IMR-90 (cell line): ENCODE measurements around the gene TTLL11. TPM values are rescaled to one million over a fixed set of nuclear protein-coding genes. Genes with fewer than 3 reads are reported as not detected.

ENCODE experiments used
- ATAC-seq: fragments of 200-7000 bp; cut with Tn5 transposase; 2 replicates; pipeline ENCODE4 v1.9.1; 2020; ENCODE audit warnings: low read depth, mild to moderate bottlenecking, moderate library complexity
- BruUV-seq: library from RNA; stranded (reverse); fragments of 400-500 nt; replicated peaks from 2 replicates; lab custom pipeline; 2021; lab: Mats Ljungman, UMichigan
- CTCF ChIA-PET: fragments of 300-600 bp; formaldehyde crosslinking; extraction: SDS; loops from one replicate; lab custom pipeline; 2021; ENCODE audit warnings: antibody characterized with exemption; lab: Yijun Ruan, JAX
- POLR2A ChIA-PET: fragments of 300-600 bp; sonication (Branson Sonifier 250); formaldehyde crosslinking; loops from one replicate; lab custom pipeline; 2022; ENCODE audit warnings: antibody characterized with exemption; ENCODE audit not compliant: unreplicated experiment; lab: Charles Lee
- DNase-seq: peaks from one replicate; pipeline ENCODE4 v3.0.0; 2013
- H2AFZ ChIP-seq: replicated peaks from 2 replicates; pipeline ENCODE3; 2013; ENCODE audit warnings: low read length, mild to moderate bottlenecking; ENCODE audit not compliant: poor library complexity
- H2AK5ac ChIP-seq: 2 replicates; pipeline ENCODE4 v1.6.1; 2013; ENCODE audit warnings: low read depth, low read length, inconsistent platforms
- H2AK9ac ChIP-seq: replicated peaks from 2 replicates; pipeline ENCODE3; 2013; ENCODE audit warnings: mild to moderate bottlenecking, low read depth, low read length, moderate library complexity; ENCODE audit not compliant: poor library complexity
- H2BK120ac ChIP-seq: 2 replicates; pipeline ENCODE4 v1.6.1; 2013; ENCODE audit warnings: low read depth, low read length, inconsistent platforms
- H2BK15ac ChIP-seq: 3 replicates; pipeline ENCODE4 v1.6.1; 2013; ENCODE audit warnings: low read depth, low read length, inconsistent platforms
- H2BK20ac ChIP-seq: 2 replicates; pipeline ENCODE4 v1.6.1; 2013; ENCODE audit warnings: low read depth, mild to moderate bottlenecking, inconsistent platforms, low read length, moderate library complexity
- H2BK5ac ChIP-seq: 2 replicates; pipeline ENCODE4 v1.6.1; 2013; ENCODE audit warnings: mild to moderate bottlenecking, low read depth, low read length, inconsistent platforms; ENCODE audit not compliant: poor library complexity, severe bottlenecking
- H3K14ac ChIP-seq: replicated peaks from 2 replicates; pipeline ENCODE4 v1.6.1; 2013; ENCODE audit warnings: low read depth, low read length, inconsistent platforms
- H3K18ac ChIP-seq: 2 replicates; pipeline ENCODE4 v1.6.1; 2013; ENCODE audit warnings: low read depth, low read length, control low read depth
- H3K23ac ChIP-seq: 2 replicates; pipeline ENCODE4 v1.6.1; 2013; ENCODE audit warnings: low read depth, low read length, inconsistent platforms
- H3K27ac ChIP-seq: 2 replicates; pipeline ENCODE4 v1.5.1; 2013; ENCODE audit warnings: mild to moderate bottlenecking, control low read depth, low read length; ENCODE audit not compliant: insufficient read depth
- H3K27me3 ChIP-seq: 2 replicates; pipeline ENCODE4 v1.6.1; 2013; ENCODE audit warnings: low read length; ENCODE audit not compliant: control insufficient read depth, insufficient read depth
- H3K36me3 ChIP-seq: 2 replicates; pipeline ENCODE4 v1.6.1; 2013; ENCODE audit warnings: low read length, mixed read lengths; ENCODE audit not compliant: control insufficient read depth, insufficient read depth
- H3K4ac ChIP-seq: 2 replicates; pipeline ENCODE4 v1.6.1; 2013; ENCODE audit warnings: low read depth, low read length, inconsistent platforms
- H3K4me1 ChIP-seq: 2 replicates; pipeline ENCODE4 v1.6.1; 2013; ENCODE audit warnings: low read length, mixed read lengths; ENCODE audit not compliant: control insufficient read depth, insufficient read depth
- H3K4me2 ChIP-seq: 2 replicates; pipeline ENCODE4 v1.6.1; 2013; ENCODE audit warnings: low read depth, mild to moderate bottlenecking, control low read depth, low read length, moderate library complexity
- H3K4me3 ChIP-seq: 2 replicates; pipeline ENCODE4 v1.5.1; 2013; ENCODE audit warnings: low read depth, mild to moderate bottlenecking, control low read depth, low read length, moderate library complexity; ENCODE audit not compliant: insufficient read depth
- H3K56ac ChIP-seq: 2 replicates; pipeline ENCODE4 v1.6.1; 2013; ENCODE audit warnings: low read length, inconsistent platforms; ENCODE audit not compliant: insufficient read depth; ENCODE audit errors: extremely low read depth
- H3K79me1 ChIP-seq, 2 experiments: 2 replicates each; pipeline ENCODE4 v1.6.1; 2013; ENCODE audit warnings: low read length in 2 of 2, inconsistent platforms in 1 of 2, low read depth in 1 of 2
- H3K9ac ChIP-seq: 2 replicates; pipeline ENCODE4 v1.6.1; 2013; ENCODE audit warnings: low read depth, low read length, control low read depth
- H3K9me1 ChIP-seq: 2 replicates; pipeline ENCODE4 v1.6.1; 2013; ENCODE audit warnings: low read length, inconsistent platforms; ENCODE audit not compliant: insufficient read depth
- H3K9me3 ChIP-seq: 2 replicates; pipeline ENCODE4 v1.6.1; 2013; ENCODE audit warnings: low read length; ENCODE audit not compliant: control insufficient read depth, insufficient read depth
- H4K20me1 ChIP-seq: 2 replicates; pipeline ENCODE4 v1.6.1; 2013; ENCODE audit warnings: low read length, inconsistent platforms; ENCODE audit not compliant: insufficient read depth
- H4K5ac ChIP-seq: 2 replicates; pipeline ENCODE4 v1.6.1; 2013; ENCODE audit warnings: mild to moderate bottlenecking, low read depth, low read length, control low read depth
- H4K8ac ChIP-seq, 2 experiments: 2 replicates each; pipeline ENCODE4 v1.6.1; 2013; ENCODE audit warnings: low read depth in 2 of 2, low read length in 2 of 2, control low read depth in 1 of 2, inconsistent platforms in 1 of 2
- H4K91ac ChIP-seq: 2 replicates; pipeline ENCODE4 v1.6.1; 2013; ENCODE audit warnings: low read depth, low read length, inconsistent platforms; ENCODE audit not compliant: insufficient read depth
- BHLHE40 ChIP-seq: fragments of 150-350 bp; IDR thresholded peaks from 2 replicates; pipeline ENCODE4 v1.6.1; 2016; ENCODE audit warnings: mild to moderate bottlenecking, low read depth, low read length
- CTCF ChIP-seq: conservative IDR thresholded peaks from 2 replicates; pipeline ENCODE4 v1.5.1; 2012; ENCODE audit warnings: mild to moderate bottlenecking, low read depth, low read length, improper control_type of control experiment
- ELK1 ChIP-seq: fragments of 150-350 bp; IDR thresholded peaks from 2 replicates; pipeline ENCODE4 v1.6.1; 2016; ENCODE audit warnings: low read depth, mild to moderate bottlenecking, low read length, moderate library complexity, borderline replicate concordance
- FOS ChIP-seq: fragments of 150-350 bp; IDR thresholded peaks from 2 replicates; pipeline ENCODE4 v1.6.1; 2016; ENCODE audit warnings: low read depth, low read length
- MAFK ChIP-seq: IDR thresholded peaks from 2 replicates; pipeline ENCODE4 v1.6.1; 2012; ENCODE audit warnings: low read depth, low read length, improper control_type of control experiment
- MAZ ChIP-seq: IDR thresholded peaks from 2 replicates; pipeline ENCODE4 v1.6.1; 2012; ENCODE audit warnings: low read depth, mild to moderate bottlenecking, low read length, improper control_type of control experiment, moderate library complexity, borderline replicate concordance
- MXI1 ChIP-seq: IDR thresholded peaks from 2 replicates; pipeline ENCODE4 v1.6.1; 2012; ENCODE audit warnings: low read depth, mild to moderate bottlenecking, low read length, moderate library complexity, borderline replicate concordance
- NFE2L2 ChIP-seq: fragments of 150-350 bp; IDR thresholded peaks from 2 replicates; pipeline ENCODE4 v1.6.1; 2016; ENCODE audit warnings: low read depth, mild to moderate bottlenecking, low read length
- POLR2A ChIP-seq: IDR thresholded peaks from 2 replicates; pipeline ENCODE4 v1.6.1; 2012; ENCODE audit warnings: mild to moderate bottlenecking, low read depth, low read length
- RAD21 ChIP-seq: IDR thresholded peaks from 2 replicates; pipeline ENCODE4 v1.6.1; 2012; ENCODE audit warnings: low read length, improper control_type of control experiment
- RCOR1 ChIP-seq: IDR thresholded peaks from 2 replicates; pipeline ENCODE4 v1.6.1; 2012; ENCODE audit warnings: mild to moderate bottlenecking, low read length, improper control_type of control experiment; ENCODE audit not compliant: insufficient replicate concordance
- RFX5 ChIP-seq: IDR thresholded peaks from 2 replicates; pipeline ENCODE4 v1.8.0; 2012; ENCODE audit warnings: low read depth, mild to moderate bottlenecking, low read length, moderate library complexity
- SMC3 ChIP-seq: fragments of 150-350 bp; IDR thresholded peaks from 2 replicates; pipeline ENCODE4 v1.6.1; 2016; ENCODE audit warnings: low read depth, mild to moderate bottlenecking, antibody characterized with exemption, low read length, moderate library complexity
- USF2 ChIP-seq: fragments of 150-350 bp; IDR thresholded peaks from 2 replicates; pipeline ENCODE4 v1.6.1; 2017; ENCODE audit warnings: mild to moderate bottlenecking, antibody characterized with exemption, low read length, low read depth
- WGBS, 2 experiments: methylation state at CpG; one replicate each; pipeline versions ENCODE4 v1.1.5 to v1.1.7; 2013; ENCODE audit warnings: missing lambda C conversion rate in 2 of 2; ENCODE audit not compliant: insufficient read length in 1 of 2; ENCODE audit errors: extremely low coverage in 2 of 2; 5-methylcytosine and 5-hydroxymethylcytosine counted together
- dilution Hi-C: fragments of 300-500 bp; cut with HindIII; formaldehyde crosslinking; loops from one replicate; pipeline ENCODE4 v1.14.3; 2018; ENCODE audit warnings: low sequenced_read_pairs; ENCODE audit not compliant: unreplicated experiment
- in situ Hi-C: fragments of 300-500 bp; cut with MboI; formaldehyde crosslinking; loops from 3 replicates; pipeline ENCODE4 v1.14.3; 2019; ENCODE audit warnings: low sequenced_read_pairs, inconsistent platforms, mixed read lengths
- intact Hi-C: fragments of 100-400 bp; cut with micrococcal nuclease; formaldehyde crosslinking; loops from 2 replicates; pipeline ENCODE4 v1.10.0; 2022
- polyA plus RNA-seq, 3 experiments: library from polyadenylated mRNA; depleted of rRNA; stranded (reverse); fragments of >200 nt; gene quantifications; 2 replicates each; pipeline ENCODE4 v1.2.3, GENCODE V29; 2012; ENCODE audit warnings: low replicate concordance in 1 of 3
- total RNA-seq: library from RNA; depleted of rRNA; stranded (reverse); fragments of >200 nt; gene quantifications from 2 replicates; pipeline ENCODE4 v1.2.3, GENCODE V29; 2012

The TTLL11 gene
- total and polyA plus RNA-seq, 2 of the 4 experiments (the other 2 are of a cell fraction): 2.0 to 4.6 TPM

- Histone ChIP-seq H2AK5ac (no peak overlapping the region), H3K14ac (no peak overlapping the region), H2BK15ac (no peak overlapping the region), H3K18ac (no peak overlapping the region), H3K9me1 (0 out of 2 replicates have a peak, but pooled peaks cover 6% of the 10 kb centered on the region), H3K27ac (no peak overlapping the region), H2BK20ac (no peak overlapping the region), H3K27me3 (peaks cover 4% of the 10 kb centered on the region; the same call in 1 of the 2 replicates), H2AK9ac (no peak overlapping the region), H2BK5ac (no peak overlapping the region), H3K56ac (no peak overlapping the region), H4K20me1 (no peaks in the 10 kb centered on the region), H2BK120ac (no peak overlapping the region), H3K4me2 (no peak overlapping the region), H4K5ac (no peak overlapping the region), H3K9me3 (no peaks in the 10 kb centered on the region), H3K36me3 (no peaks in the 10 kb centered on the region), H2AFZ (no peak overlapping the region), H3K23ac (no peak overlapping the region), H4K91ac (no peak overlapping the region), H3K79me1 (no peaks in the 10 kb centered on the region), H3K4me1 (peaks cover 4% of the 10 kb centered on the region), H3K4ac (no peak overlapping the region), H4K8ac (no peak overlapping the region), H3K9ac (no peak overlapping the region), H3K4me3 (no peak overlapping the region)
- BruUV-seq: no TSS peak
- WGBS, 2 experiments: 80% methylated on average over 5 of the region's 12 CpGs; no CpG with 5 or more reads in 1 of the 2 experiments
- intact Hi-C loops: no loop called here
- DNase-seq (no peak), ATAC-seq (no peak)
- TF ChIP-seq FOS (no peak), RAD21 (no peak), SMC3 (no peak), RCOR1 (no peak), ELK1 (no peak), NFE2L2 (no peak), USF2 (no peak), POLR2A (no peak), CTCF (no peak), RFX5 (no peak), MAFK (no peak), BHLHE40 (no peak), MAZ (no peak), MXI1 (no peak)
- in situ Hi-C loops: no loop called here
- dilution Hi-C loops: no loop called here
- ChIA-PET POLR2A (no interaction called here), CTCF (interaction anchor here (1.0 kb wide), 1 partner anchor 10 kb away, joined by 3 read pairs; no protein-coding TSS in a partner anchor)
Observed at GRCh38 chr9:122133263-122133983, 40.3 kb upstream of the TTLL11 start.
